Erythroblast (primary cell): ENCODE measurements around the gene DND1.

Experiments used
- GATA1 ChIP-seq: IDR thresholded peaks from 2 replicates; pipeline ENCODE4 v1.6.1; 2011; ENCODE audit warnings: low read depth, mild to moderate bottlenecking, control low read depth, low read length, moderate library complexity
- POLR2A ChIP-seq: IDR thresholded peaks from 2 replicates; pipeline ENCODE4 v1.6.1; 2011; ENCODE audit warnings: mild to moderate bottlenecking, low read length

GRCh38 chr5:140710899-140711552 lies 37.6 kb upstream of the DND1 start:
- peak; percentile 88 for TF ChIP-seq POLR2A
- no peak for TF ChIP-seq GATA1
